GM21526 (cell line): ENCODE results near the gene KIF6.
"Not testable (repeated sequence)": the region's sequence is repeated elsewhere in the genome, so short reads cannot be mapped to it uniquely, and the experiment has no call there.

Experiments
- ATAC-seq: cut with Tn5 transposase; IDR thresholded peaks from one replicate; pipeline ENCODE4 v1.9.1; 2021; ENCODE audit warnings: moderate library complexity; ENCODE audit not compliant: unreplicated experiment, low FRiP score

Gene KIF6

DNA sequence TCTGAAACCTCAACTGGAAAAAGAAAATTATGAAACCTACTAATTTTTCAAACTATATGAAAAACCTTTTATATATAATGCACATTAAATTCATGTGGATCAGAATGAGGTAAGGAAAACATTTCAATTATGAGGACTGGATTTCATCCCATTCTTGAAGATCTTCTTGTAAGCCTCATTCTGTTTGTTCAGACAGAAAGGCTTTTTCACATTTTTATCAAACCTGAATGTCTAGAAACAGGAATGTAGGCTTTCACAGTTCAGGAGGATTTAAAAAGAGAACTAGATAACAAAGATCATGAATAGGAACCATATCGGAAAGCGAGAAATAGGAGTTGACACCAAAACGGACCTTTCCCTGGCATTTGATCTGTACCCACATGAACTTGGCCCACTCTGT, 210.2 kb downstream of the KIF6 start:
- ATAC-seq = no peak

DNA sequence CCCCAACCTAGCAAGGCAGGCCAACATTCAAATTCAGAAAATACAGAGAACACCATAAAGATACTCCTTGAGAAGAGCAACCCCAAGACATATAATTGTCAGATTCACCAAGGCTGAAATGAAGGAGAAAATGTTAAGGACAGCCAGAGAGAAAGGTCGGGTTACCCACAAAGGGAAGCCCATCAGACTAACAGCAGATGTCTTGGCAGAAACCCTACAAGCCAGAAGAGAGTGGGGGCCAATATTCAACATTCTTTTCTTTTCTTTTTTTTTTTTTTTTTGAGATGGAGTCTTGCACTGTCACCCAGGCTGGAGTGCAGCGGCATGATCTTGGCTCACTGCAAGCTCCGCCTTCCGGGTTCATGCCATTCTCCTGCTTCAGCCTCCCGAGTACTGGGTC, 215.4 kb downstream of the KIF6 start:
- not testable (repeated sequence) for ATAC-seq

DNA sequence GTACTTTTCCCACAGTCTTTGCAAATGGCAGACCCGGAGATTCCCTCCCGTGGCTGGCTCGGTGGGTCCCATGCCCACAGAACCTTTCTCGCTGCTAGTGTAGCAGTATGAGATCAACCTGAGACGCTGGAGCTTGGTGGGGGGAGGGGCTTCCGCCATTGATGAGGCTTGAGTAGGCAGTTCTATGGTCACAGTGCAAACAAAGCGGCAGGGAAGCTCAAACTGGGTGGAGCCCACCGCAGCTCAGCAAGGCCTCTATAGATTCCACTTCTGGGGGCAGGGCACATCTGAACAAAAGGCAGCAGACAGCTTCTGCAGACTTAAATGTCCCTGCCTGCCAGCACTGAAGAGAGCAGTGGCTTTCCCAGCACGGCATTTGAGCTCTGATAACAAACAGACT, 216.7 kb downstream of the KIF6 start:
- ATAC-seq = no peak

DNA sequence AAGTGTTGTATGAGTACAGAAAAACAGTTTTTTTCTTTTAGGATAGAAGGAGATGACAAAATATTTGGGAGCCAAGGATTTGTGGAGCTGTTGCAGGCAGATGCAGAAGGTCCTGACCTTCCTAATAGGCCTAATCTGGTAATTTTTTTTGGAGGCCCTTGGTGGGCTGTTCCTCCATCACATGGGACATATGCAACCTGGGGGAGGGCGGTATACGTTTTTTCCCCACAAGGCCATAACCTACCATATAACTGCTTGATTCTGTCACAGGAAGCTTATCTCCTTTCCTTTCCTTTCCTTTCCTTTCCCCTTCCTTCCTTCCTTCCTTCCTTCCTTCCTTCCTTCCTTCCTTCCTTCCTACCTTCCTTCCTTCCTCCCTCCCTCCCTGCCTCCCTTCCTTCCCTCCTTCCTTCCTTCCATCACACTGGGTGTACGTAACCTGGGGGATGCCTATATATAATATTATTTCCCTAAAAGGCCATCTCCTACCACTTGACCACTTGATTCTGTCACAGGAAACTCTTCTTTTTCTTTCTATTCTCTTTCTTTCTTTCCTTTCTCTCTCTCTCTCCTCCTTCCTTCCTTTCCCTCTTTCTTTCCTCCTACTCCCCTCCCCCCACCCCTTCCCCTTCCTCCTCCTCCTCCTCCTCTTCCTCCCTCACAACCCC, 217.7 kb downstream of the KIF6 start:
- no peak for ATAC-seq

DNA sequence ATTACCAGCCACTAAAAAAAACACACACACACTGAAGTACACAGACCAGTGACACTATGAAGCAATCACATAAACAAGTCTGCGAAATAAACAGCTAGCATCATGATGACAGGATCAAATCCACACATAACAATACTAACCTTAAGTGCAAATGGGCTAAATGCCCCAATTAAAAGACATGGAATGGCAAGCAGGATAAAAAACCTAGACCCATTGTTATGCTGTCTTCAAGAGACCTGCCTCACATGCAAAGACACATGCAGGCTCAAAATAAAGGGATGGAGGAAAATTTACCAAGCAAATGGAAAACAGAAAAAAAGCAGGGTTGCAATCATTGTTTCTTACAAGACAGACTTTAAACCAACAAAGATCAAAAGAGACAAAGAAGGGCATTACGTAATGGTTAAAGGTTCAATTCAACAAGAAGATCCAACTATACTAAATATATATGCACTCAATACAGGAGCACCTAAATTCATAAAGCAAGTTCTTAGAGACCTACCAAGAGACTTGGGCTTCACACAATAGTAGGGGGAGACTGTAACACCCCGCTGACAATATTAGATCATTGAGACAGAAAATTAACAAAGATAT, 222.7 kb downstream of the KIF6 start:
- not testable (repeated sequence) for ATAC-seq

DNA sequence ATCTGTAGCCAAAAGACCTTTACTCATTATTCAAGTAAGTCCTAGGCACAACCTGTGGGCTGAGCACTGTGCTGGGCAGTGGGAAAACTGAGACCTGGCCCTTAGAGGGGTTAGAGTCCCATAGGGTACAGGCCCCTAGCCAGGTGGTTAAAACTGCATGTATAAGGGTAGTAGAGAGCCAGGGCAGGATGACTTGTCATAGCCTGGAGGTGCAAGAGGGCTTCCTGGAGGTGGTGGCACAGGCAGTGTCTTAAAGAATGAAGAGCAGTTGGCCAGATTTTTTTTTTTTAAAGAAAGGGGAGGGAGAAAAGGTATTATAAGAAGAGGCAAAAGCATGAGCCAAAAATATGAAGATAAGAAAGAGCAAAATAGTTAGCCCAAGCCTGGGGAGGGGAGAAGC, 226.2 kb downstream of the KIF6 start:
- no peak for ATAC-seq

DNA sequence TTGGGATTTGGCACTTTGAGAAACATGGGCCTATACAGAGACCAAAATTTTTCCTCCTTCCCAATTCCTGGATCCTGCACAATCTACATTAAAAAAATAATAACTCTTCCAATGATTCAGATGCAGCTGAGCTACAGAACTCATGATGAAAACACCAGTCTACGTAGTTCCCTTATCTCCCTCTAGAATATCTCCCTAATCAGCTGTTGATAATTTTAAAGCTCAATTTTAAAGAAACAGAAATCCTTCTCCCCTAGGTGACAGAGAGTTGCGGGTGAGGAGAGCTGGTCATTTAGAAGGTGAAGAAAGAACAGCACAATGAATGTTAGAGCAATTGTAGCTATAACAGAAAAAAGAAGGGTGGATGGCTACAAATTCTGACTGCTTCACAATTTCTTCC, 227.1 kb downstream of the KIF6 start:
- ATAC-seq = no peak

DNA sequence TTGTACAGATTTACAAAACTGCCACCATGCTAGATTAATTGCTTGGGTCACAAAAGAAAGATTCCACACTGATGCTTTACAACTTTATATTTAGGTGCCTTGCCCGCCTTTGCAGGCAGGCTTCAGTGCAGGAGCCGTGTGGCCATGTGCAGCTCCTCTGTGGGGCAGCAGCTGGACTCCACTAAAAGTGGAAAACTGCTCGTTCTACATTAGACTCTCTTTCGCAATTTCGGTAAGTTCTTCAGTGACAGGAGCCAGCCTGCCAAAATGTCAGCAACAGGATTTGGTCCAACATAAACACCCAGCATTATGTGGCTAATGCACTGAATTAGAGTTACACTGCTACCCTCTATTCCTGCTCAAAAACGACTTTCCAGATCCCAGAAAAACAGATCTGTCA, 228.3 kb downstream of the KIF6 start:
- no peak for ATAC-seq

DNA sequence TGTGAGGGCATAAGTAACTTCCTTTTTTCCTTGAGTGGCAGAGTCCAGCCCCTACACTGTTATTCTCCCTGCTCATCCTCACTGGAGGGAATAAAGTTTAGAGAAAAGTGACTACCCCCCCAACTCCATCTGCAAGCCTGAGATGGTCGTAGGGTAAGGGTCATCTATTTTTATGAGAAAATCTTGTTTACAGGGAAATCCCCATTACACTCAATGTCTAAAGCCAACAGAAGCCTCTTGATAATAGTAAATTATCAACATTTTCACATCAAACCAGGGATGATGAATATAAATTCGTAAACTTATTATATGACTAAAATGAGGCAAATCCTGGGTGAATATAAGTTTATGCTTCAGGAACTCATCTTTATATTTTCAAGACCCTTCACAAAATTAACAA, 228.8 kb downstream of the KIF6 start:
- no peak for ATAC-seq

DNA sequence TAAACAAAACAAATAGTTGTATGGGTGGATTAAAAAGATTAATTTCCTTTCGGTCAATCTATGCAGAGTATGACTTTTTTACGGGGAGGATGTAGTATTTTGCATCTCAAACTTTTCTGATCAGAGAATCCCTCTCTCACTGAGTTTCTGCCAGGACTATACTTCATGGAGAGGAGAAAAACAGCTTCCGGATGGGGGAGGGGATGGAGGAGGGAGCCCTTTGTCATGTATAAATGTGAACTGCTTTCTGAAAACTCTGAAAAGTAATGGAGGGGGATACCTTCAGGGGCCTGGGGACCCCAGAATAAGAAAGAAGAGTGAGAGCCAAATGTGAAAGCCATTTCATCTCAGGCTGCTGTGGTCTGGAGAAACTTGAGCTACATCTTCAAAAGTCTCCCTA, 229.6 kb downstream of the KIF6 start:
- no peak for ATAC-seq

DNA sequence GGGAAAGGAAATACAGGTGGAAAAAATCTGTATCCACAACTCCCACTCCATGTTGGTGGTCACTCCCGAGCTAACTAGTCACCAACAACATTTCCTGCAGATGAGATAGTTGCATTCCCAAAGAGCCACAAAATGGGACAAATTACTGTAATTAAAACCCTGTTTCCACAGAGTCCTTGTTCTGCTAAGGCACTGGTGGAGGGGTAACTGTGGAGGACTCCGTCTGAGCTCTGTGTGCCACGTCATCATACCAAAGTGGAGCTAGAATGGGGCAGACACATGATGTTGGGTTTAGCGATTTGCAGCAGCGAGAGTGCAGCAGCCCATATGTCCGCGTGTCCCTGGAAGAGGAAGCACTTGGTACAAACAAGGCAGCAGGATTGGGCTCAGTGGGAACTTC, 230.2 kb downstream of the KIF6 start:
- ATAC-seq = no peak

DNA sequence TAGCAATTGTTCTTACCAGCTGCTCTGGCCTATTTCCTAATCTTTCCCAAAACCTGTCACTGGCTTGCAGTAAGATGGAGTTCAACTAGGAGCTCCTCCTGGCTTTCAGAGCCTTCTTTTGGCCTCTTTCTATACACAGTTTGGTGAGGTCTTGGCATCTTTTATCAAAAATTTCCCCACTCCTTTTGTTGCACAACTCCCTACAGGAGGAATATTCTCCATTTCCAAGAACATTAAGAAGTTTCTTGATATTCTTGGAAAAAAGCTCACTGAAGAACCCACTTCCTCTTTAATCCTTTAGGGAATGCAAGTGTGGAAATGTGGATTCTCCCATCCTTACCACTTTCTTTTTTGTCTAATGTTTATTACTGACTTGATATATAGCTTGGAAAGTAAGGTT, 231.4 kb downstream of the KIF6 start:
- no peak for ATAC-seq

DNA sequence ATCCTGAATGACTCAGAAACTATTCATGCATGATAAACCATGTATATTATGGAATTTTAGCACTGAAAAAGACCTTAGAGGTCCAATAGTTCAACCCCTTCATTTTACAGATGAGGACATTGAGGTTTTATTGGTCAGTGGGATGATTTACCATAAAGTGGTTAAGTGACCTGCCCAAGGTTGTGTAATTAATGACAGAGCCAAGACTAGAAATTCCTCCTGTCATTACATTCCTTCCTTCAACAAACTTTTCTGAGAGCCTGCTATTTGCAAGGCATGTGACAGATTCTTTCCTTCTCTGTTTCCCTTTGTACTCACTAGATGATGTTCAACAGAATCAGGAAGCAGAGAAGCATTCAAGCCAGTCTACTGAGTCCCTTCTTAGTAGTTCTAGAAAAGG, 232.0 kb downstream of the KIF6 start:
- no peak for ATAC-seq

DNA sequence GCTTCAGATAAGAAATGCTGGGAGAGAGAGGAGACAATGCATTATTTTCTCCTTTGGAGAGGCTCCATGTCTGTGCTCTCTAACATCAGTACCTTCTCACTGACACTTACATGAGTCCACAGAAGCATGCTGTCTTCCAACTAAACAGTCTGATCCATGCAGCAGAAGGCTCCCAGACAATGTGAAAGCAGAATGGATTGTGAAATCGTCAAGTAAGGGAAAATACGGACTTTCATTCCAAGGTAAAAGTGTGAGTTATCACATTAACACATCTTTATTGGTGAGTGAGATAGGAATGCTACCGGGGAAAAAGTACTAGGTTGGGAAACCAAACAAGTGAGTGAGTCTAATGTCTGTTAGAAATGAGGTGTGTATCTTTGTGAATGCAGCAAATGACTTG, 235.1 kb downstream of the KIF6 start:
- no peak for ATAC-seq

DNA sequence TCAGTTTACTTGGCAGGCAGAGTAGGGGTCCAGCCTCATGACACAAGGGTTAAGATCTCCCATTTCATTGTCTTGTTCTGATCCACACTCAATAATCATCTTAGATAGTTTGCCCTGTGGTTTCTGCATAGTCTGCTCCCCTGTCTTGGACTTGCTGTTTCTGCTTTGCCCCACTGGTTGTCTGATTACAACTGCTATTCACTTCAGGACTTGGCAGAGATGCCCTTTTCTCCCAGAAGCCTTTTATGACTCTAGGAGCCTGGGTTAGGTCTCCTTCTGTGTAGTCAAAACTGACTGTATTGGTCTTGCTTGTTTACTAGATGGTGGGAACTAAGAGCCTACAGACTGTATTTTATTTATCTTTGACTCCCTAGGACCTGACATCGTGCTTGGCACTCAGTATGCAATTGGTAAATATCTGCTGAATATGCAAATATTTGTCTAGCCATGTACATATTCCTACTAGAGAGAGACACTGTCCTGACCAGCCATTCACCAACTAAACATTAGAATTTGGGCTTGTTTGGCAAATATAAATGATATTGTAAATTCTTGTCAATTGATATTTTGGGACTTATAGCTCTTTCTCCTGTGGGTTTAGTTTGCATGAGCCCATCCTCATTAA, 236.8 kb downstream of the KIF6 start:
- no peak for ATAC-seq

DNA sequence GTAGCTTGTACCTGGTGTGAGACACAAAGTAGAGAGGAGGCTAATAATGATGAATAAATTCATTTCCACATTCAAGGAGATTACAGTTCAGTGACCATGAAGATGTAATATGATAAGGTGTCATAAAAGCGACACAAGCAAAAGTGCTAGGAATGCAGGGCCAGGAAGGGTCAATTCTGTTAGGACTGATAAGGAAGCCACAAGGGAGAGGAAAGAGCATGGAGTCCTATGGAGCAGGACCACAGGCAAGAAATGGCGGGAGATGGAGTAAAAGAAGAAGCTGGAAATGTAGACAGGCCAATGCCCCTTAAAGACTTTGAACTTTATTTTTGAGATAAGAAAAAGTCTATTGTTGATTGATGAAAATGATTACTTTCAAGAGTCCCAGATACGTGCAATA, 240.9 kb downstream of the KIF6 start:
- ATAC-seq = no peak

DNA sequence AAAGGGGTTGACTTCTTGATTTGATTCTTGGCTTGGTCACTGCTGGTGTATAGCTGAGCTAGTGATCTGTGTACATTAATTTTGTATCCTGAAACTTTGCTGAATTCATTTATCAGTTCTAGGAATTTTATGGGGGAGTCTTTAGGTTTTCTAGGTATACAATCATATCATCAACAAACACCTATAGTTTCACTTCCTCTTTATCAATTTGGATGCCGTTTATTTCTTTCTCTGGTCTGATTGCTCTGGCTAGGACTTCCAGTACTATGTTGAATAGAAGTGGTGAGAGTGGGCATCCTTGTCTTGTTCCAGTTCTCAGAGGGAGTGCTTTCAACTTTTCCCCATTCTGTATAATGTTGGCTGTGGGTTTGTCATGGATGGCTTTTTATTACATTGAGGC, 245.4 kb downstream of the KIF6 start:
- not testable (repeated sequence) for ATAC-seq

DNA sequence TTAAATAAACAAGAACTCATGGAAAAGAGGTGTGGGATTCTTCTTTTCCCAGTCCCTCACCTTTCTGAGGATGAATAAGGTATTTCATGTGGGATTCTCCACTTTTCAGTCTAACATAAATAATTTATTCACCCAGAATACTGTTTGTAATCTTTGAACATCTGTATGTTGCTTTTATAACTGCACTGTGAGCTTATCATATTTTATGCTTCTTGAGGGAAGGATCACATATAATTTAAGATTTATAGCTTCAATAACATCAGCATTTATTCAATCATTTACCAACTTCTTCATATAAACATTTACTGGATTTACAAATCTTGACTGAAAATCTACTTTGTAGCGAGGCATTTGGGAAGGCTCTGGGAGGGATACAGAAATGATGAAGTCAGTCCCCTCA, 248.5 kb downstream of the KIF6 start:
- no peak for ATAC-seq

DNA sequence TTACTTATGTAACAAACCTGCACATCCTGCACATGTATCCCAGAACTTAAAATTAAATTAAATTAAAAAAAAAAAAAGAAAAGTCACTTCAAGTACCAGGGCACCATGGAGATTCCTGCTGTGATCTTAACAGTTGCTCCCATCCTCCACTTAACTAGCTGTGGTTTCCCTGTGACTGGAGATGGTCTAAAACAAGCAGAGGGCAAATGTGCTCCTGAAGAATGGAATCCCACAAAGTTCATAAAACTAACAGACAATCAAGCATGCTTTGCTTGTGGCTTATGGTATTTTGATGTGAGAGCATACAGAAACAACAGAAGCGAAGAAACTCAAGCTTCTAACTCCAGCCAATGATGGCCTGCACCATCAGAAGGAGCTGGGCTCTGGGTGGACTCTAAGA, 249.1 kb downstream of the KIF6 start:
- ATAC-seq = no peak

DNA sequence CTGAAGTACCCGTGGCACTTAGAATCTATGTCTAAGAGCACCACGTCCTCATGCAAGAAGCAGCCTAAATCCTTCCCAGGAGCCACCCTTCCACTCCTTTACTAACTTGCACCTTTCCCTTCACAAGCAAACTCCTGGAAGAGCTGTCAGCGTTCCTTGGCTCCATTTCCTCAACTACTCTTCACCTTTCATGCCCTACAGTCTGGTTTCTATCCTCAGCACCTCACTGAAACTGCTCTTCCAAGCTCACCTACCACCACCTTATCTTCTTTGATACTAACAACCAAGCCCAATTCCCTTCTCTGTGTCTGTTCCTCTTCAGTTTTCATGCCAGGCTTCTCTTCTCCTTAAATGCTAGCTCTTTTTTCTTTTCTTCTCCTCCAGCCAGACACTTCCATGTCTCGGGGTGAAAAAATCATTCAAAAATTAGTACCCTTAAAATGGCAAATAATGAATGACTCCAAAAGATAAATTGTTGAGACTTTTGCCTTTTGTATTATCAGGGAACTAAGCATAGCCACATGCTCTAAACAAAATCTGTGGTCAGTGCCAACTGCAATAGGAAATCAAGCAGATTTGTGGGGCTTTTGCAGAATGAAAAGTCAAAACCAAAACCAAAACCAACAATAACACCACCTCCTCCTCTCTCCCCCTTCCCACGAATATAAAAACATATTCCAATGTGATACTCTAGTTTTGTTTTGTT, 253.1 kb downstream of the KIF6 start:
- no peak for ATAC-seq

DNA sequence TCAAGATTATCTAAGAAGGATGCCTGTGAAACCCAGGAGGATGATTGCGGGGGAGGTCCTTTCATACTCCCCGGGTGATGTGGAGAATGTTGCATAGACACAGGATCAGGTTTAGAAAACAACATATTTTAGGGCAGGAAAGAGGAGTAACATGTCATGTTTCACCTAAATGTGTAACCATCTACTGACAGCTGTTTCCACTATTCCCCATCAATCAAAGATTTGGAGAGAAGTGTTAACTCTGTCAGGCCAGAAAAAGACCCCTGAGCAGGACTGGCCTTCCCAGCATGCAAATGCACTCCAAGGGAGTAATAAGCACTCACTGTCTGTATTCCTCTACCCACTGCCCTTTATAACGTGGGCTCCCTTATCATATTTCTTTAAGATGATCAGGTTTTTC, 254.7 kb downstream of the KIF6 start:
- ATAC-seq = no peak

DNA sequence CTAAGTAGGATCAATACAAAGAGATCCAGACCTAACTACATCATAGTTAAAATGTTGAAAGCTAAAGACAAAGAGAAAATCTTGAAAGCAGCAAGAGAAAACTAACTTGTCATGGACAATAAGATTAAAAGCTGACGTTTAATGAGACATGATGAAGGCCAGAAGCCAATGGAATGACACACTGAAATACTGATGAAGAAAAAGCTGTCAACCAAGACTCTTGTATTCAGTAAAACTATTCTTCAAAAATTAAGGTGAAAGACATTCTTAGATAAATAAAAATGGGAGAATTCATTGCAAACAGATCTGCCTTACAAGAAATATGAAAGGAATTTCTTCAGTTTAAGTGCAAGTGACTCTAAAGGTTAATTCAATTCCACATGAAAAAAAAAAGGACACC, 256.8 kb downstream of the KIF6 start:
- ATAC-seq = no peak
